ENCODE results near the gene BMAL2. TPM values are rescaled to one million over a fixed set of nuclear protein-coding genes. Genes with fewer than 3 reads are reported as not detected.

Gene BMAL2
- total and polyA plus RNA-seq, 2 of the 13 experiments (the other 11 are each of a cell fraction or from before 2014, with no cell fraction given), result 4.8 to 27.4 TPM

- TF ChIP-seq ZBTB40 (IDR thresholded peaks at IDR 0.05) (no peak), ZBTB40 (CRISPR knock-in tag; IDR thresholded peaks at IDR 0.05) (no peak), ZNF607 (CRISPR knock-in tag; IDR thresholded peaks at IDR 0.05; ENCODE audit: borderline replicate concordance) (no peak), ZNF205 (CRISPR knock-in tag; IDR thresholded peaks at IDR 0.05) (no peak), ZNF766 (CRISPR knock-in tag; IDR thresholded peaks at IDR 0.05; ENCODE audit: borderline replicate concordance) (no peak), TAF1 (CRISPR knock-in tag; IDR thresholded peaks at IDR 0.05) (no peak), ZBTB20 (CRISPR knock-in tag; IDR thresholded peaks at IDR 0.05; ENCODE audit: borderline replicate concordance, low read depth) (no peak), MYPOP (CRISPR knock-in tag; IDR thresholded peaks at IDR 0.05) (no peak)
Measured at GRCh38 chr12:27340971-27341370, 8.3 kb downstream of the BMAL2 start (continued).
